ENCODE measurements around the gene RAD51B.

RAD51B gene

GRCh38 chr14:68379510-68380328 lies 560.1 kb downstream of the RAD51B start:
- no peak for DNase-seq
- intact Hi-C loops (cut with DNase I), result no loop called here

- intact Hi-C loops (cut with DNase I), result no loop called here
These were observed 560.8 kb downstream of the RAD51B start for GRCh38 chr14:68380329-68380741.

GRCh38 chr14:68384335-68384734 lies 564.8 kb downstream of the RAD51B start:
- intact Hi-C loops (cut with DNase I), result no loop called here
- DNase-seq, result peak in 15 of 42 donors; percentile 23 to 68 (median 38)

More at GRCh38 chr14:68380329-68380741, 560.8 kb downstream of the RAD51B start:
- DNase-seq, result no peak

DNA sequence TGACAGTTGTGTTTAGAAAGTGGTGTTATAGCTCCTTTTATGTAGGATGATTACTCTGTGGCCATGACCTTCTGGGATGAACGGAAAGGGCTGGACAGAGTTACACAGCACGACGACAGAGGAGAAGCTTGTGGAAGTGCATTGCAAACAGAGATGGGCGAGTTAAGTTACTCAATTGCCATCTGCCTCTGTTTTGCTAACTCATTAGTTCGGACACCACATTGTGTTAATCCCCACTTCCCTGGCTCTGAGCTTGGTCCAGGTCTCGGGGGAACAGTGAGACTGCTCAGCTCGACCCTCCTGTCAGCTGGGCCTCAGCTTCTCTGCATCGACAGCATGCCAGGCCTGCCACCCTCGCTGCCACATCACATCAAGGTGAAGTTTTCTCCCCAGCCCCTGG lies 565.3 kb downstream of the RAD51B start:
- intact Hi-C loops (cut with DNase I), result no loop called here
- peak in 1 of 42 donors; percentile 39 for DNase-seq

GRCh38 chr14:68386446-68386845 lies 566.9 kb downstream of the RAD51B start:
- intact Hi-C loops (cut with DNase I), result no loop called here
- peak in 1 of 42 donors; percentile 21 for DNase-seq

DNA sequence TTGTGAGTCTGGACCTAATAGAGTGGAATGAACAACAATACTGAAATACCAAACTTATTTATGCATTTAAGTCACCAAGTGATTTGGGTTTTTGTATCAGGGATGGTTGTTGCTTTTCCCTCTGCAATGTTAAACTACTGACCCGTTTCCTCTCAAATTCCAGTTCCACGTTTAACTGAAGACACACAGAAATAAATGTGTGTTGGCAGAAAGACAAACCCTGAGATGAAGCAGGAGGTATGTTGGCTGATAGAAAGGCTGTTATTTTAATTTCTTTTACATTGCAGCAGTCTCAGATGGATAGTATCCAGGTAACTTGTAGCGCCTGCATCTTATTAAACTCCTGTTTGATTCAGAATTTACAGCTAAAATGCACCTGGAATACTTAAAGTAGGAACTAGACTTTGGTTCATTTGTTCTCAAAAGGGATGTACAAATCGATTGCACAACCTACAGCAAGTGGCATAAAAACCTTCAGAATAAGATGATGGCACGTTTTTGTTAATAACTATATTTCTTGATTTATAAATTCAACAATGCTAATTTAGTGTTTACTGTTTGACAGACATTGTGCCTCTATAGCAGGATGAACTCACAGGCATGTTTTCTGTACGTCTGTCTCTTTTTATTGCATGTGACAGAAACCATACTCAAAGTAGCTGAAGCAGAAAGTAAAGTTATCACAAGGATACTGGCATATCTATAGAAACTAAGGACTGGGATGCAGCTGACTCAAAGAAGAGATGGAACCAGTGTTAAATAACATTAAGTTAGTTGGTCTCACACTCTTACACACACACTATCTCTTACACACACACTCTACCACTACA lies 567.6 kb downstream of the RAD51B start:
- intact Hi-C loops (cut with DNase I), result no loop called here
- no peak for DNase-seq

DNA sequence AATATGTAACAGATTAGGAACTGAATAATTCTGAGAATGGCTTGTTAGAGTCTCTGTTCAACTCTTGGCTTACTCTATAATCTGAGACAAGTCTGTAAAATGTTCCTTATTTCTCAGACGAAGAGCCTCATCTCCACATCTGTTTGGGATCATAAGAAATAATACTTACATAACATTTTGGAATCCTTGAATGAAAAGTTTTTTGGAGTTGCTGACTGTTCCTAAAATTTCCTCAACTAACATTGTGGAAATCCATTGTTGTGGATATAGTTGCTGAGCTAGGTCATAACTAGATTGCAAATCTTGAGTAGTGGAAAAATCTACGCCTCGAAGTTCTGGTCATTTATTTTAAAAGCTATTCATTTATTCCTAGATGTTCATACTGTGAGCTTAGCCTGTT lies 570.4 kb downstream of the RAD51B start:
- intact Hi-C loops (cut with DNase I), result no loop called here
- no peak for DNase-seq

DNA sequence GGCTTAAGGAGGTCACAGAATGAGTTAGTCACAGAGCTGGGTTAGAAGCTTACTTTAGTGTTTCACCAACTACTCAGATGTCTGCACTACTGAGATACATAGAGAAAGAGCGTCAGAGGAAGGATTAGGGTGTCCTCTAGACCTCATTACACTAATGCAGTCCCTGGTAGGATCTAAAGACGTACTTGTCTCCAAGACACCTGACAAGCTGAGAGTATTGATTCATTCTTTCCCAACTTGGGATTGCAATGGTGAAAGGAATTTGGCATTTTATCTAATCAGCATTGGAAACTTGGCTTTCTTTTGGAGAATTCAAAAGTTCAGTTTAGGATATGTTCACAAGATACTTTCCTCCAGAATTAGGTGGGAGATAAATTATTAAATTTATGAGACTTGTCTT lies 571.2 kb downstream of the RAD51B start:
- intact Hi-C loops (cut with DNase I), result no loop called here
- no peak for DNase-seq

DNA sequence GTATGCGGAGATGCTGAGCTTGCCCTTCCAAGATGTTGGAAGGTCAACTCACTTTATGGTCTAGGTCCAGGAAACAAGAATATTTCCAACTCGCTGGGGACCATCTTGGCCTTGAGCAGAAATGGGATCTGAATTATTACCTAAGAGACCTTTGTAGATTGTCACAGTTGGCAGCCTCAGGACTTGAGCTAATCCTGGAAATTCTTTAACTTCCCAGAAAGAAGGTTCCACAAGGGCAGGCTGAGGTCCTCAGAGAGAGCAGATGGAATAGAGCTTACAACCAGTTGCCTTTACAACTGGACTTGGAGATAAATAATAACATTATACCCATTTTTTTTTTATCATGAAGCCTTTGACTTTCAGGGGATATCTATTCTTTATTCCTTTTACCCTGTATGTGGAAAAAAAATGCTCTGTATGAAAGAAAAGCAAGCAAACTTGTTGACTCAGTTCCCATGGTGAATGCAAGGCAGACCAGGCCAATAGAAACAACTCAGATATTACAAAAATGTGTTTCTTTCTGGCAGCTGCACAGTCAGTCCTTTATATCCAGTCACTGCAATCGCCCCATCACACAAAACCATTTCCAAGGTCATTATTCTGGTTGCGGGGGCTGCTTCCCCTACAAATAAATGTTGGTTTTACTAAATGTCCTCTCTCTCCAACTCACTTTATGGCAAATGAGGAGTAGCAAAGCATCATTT lies 571.9 kb downstream of the RAD51B start:
- intact Hi-C loops (cut with DNase I), result no loop called here
- peak in 3 of 42 donors; percentile 15 to 56 (median 32) for DNase-seq

DNA sequence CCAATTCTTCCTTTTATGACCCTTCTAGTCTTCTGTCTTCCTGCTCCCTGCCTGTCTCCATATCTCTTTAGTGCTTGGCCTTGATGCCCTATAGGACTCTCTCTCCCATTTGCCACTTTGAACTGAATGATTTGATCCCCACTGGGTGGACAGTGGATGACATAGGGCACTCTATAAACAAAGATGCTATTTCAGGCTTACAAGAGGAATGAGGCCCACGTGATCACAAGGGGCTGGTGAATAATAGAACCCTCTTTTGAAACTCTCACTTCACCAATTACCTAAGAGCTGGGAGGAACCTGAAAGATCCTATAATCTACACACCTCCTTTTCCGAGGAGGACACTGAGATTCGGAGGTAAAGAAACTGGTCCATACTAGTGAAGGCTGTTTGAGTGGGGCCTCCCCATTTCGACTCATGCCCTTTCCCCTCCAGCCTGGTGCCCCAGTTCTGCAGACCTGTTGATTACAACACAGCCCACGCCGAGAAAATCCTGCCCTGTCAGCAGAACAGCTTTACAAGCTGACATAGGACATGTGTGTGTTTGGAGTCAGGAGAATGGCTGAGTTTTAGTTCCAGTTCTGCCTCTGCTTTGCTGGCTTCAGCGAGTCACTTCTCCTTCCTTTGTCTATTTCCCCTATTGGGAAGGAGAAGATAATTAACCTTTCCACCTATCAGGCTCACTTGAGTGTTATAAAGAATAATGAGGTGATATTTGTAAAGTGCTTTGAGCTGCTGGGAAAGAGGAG lies 573.0 kb downstream of the RAD51B start:
- intact Hi-C loops (cut with DNase I), result no loop called here

GRCh38 chr14:68393259-68393658 lies 573.7 kb downstream of the RAD51B start:
- no peak for DNase-seq
- intact Hi-C loops (cut with DNase I), result no loop called here

More for the DNA sequence above, 573.0 kb downstream of the RAD51B start:
- peak in 35 of 42 donors; percentile 4 to 67 (median 33) for DNase-seq

- intact Hi-C loops (cut with DNase I), result no loop called here
These were observed 574.7 kb downstream of the RAD51B start for GRCh38 chr14:68394118-68394763.

DNA sequence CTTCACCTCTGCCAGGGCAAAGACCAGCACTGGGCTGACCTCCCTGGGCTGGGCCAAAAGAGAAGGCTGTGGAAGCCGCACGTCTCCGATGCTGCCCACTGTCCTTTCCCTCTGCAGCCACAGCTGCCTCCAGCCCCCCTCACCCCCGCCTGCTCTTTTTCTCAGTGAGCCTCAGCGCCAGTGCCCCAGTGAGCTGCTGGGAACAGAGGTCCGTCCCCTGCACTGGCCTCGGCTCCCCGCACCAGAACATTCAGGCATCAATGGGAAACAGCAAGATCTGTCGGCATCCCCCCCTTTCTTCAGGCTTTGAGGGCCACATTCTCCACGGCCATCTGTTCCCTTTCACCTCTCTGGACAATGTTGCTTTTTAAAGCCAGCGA lies 575.2 kb downstream of the RAD51B start:
- intact Hi-C loops (cut with DNase I), result no loop called here
- peak; percentile 18 to 76 (median 52) for DNase-seq

More at GRCh38 chr14:68394118-68394763, 574.7 kb downstream of the RAD51B start:
- no peak for DNase-seq

DNA sequence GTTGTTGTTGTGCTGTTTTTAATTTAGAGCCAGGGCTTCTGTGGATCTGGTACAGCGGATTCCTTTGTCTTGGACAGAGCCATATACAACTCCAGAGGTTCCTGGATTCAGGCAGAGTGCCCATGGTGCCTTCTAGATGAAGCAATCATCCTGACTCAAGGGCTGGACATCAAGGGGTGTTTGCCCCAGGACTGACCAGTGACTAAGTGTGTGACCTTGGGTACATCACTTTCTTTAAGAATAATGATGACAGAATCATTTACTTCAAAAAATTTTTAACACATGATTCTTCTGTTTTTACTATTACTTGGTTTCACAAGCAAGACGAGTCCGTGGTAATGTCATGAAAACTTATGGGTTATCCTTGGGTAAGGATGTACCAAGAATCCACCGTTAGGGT lies 576.0 kb downstream of the RAD51B start:
- DNase-seq, result no peak
- intact Hi-C loops (cut with DNase I), result no loop called here

- intact Hi-C loops (cut with DNase I), result no loop called here
These were observed 576.9 kb downstream of the RAD51B start for GRCh38 chr14:68396461-68396860.

GRCh38 chr14:68397371-68397811 lies 577.8 kb downstream of the RAD51B start:
- peak in 36 of 42 donors; percentile 10 to 72 (median 42) for DNase-seq
- intact Hi-C loops (cut with DNase I), result no loop called here

More at GRCh38 chr14:68396461-68396860, 576.9 kb downstream of the RAD51B start:
- DNase-seq, result no peak

- intact Hi-C loops (cut with DNase I), result no loop called here
- no peak for DNase-seq
These were observed 578.2 kb downstream of the RAD51B start for GRCh38 chr14:68397822-68398221.

DNA sequence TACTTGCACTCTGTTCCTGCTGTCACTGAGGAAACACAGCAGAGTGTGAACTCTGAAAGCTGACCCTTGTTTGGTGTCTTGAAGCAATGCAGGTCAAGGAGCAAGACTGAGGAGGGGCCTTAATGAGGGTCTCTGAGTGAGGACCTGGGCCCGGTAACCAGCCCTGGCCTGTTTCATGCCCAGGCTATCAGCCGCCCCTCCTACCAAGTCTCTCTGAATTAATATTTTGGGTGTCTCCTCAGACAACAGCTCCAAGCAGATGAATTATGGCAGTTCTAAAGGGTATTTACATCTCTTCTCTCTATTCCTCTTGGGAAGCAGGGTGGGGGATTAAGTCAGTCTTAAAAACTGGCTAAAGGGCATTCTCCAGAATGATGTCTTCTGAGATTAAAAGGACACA lies 578.8 kb downstream of the RAD51B start:
- DNase-seq, result no peak
- intact Hi-C loops (cut with DNase I), result no loop called here
